ENCODE measurements around the gene REXO4.
"Not testable (repeated sequence)": the region's sequence is repeated elsewhere in the genome, so short reads cannot be mapped to it uniquely, and the experiment has no call there.

Gene REXO4

GRCh38 chr9:133377721-133378216 lies 40.0 kb downstream of the REXO4 start:
- TF ChIP-seq CTCF (conservative IDR thresholded peaks at IDR 0.05), result no peak
- H3K27ac ChIP-seq, result no peak overlapping the region

GRCh38 chr9:133377280-133377679 lies 40.5 kb downstream of the REXO4 start:
- H3K27ac ChIP-seq, result not testable (repeated sequence)

GRCh38 chr9:133375724-133376654 lies 41.8 kb downstream of the REXO4 start, which contains the start of the genes STKLD1 and SURF4:
STKLD1 (plus strand) TSS chr9:133376366; CDS start chr9:133376474, 108 bp downstream.
SURF4 (minus strand) TSS chr9:133376060; CDS start chr9:133375969, 91 bp downstream.
- peak within 1 kb of the TSS; percentile 98 for H3K27ac ChIP-seq
- no peak for TF ChIP-seq CTCF (conservative IDR thresholded peaks at IDR 0.05)

- peak overlapping the region; percentile 98 for H3K27ac ChIP-seq
- peak; percentile 45 for TF ChIP-seq CTCF (conservative IDR thresholded peaks at IDR 0.05)
Measured at GRCh38 chr9:133375116-133375723, 42.6 kb downstream of the REXO4 start.

GRCh38 chr9:133374612-133375115 lies 43.1 kb downstream of the REXO4 start:
- H3K27ac ChIP-seq, result peak overlapping the region; percentile 98

GRCh38 chr9:133372144-133372543 lies 45.7 kb downstream of the REXO4 start:
- peak overlapping the region; percentile 98 for H3K27ac ChIP-seq
- TF ChIP-seq CTCF (conservative IDR thresholded peaks at IDR 0.05), result no peak

More at GRCh38 chr9:133374612-133375115, 43.1 kb downstream of the REXO4 start:
- TF ChIP-seq CTCF (conservative IDR thresholded peaks at IDR 0.05), result no peak

- H3K27ac ChIP-seq, result peak overlapping the region; percentile 98
- TF ChIP-seq CTCF (conservative IDR thresholded peaks at IDR 0.05), result no peak
Measured at GRCh38 chr9:133371261-133371711, 46.5 kb downstream of the REXO4 start.
